Measurements from ENCODE around the gene MRGPRF.

The MRGPRF gene

GRCh38 chr11:69022260-69022659, 9.2 kb upstream of the MRGPRF start:
- DNase-seq (ENCODE audit: low read depth), result no peak

GRCh38 chr11:69018924-69019323, 5.9 kb upstream of the MRGPRF start:
- DNase-seq (ENCODE audit: low read depth), result peak; percentile 33

DNA sequence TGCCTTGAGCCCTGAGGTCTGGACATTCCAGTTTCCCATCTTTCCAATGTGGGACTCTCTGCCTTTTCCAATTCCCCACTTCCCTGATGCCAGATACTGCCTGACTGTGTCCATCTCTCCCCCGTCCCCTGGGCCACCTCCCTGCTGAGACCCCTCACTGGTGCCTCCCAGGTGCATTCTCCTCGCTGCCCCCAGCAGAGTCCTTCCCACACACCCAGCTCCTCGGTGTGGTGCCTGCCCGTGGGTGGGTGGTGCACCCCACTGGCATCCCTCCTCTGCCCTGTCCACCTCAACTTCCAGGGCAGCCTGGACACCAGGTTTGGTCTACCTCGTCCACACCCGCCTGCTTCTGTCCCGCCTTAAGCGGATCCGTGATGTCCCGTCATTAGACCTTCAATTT, 4.9 kb upstream of the MRGPRF start:
- DNase-seq (ENCODE audit: low read depth), result no peak

GRCh38 chr11:69014898-69015549, 2.0 kb upstream of the MRGPRF start:
- no peak for DNase-seq (ENCODE audit: low read depth)

GRCh38 chr11:69014084-69014851, 1.2 kb upstream of the MRGPRF start:
- DNase-seq (ENCODE audit: low read depth), result no peak

DNA sequence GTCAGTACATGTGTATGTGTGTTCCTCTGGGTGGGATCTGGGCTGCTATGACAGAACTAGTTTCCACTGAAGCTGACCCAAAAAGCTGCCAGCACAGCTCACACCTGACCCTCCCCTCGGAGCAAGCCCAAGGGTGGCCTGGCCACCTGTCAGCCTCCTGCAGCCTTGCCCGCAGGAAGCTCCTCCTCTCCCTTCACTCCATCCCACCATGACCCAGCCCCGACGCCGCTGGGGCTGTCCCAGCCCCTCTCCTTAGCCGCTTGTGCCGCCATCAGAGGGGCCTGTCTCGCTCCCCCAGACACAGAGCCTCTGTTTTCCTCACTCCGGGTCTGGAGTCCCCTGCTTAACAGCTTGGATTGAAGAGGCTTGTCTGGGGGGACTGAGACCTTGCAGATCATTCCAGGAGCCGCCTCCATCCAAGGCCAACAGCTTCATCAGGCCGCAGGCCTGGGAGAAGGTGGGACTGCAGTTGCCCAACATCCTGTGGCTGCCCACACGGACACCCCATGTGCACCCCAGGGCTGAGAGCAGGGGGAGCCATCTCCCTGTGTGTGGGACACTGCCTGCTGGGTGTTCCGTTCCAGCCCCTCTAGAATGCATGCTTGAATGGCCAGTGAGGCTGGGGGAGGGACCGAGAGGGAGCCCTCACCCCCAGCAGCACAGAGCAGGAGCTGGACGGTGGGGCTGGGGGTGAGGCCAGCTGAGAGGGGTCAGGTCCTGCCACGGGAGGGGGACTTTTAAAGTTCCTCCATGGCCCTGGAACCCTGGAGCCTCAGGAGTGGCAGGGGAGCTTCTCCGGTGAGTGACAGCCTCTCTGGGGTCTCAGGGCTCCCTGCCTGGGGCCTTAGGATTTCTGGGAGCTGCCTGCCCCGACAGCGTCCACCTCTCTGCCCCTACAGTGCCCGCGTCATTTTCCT, 696 bp downstream of the MRGPRF start:
- DNase-seq (ENCODE audit: low read depth), result peak; percentile 68

- peak; percentile 25 for DNase-seq (ENCODE audit: low read depth)
Measured at GRCh38 chr11:69011624-69012091, 1.4 kb downstream of the MRGPRF start.

DNA sequence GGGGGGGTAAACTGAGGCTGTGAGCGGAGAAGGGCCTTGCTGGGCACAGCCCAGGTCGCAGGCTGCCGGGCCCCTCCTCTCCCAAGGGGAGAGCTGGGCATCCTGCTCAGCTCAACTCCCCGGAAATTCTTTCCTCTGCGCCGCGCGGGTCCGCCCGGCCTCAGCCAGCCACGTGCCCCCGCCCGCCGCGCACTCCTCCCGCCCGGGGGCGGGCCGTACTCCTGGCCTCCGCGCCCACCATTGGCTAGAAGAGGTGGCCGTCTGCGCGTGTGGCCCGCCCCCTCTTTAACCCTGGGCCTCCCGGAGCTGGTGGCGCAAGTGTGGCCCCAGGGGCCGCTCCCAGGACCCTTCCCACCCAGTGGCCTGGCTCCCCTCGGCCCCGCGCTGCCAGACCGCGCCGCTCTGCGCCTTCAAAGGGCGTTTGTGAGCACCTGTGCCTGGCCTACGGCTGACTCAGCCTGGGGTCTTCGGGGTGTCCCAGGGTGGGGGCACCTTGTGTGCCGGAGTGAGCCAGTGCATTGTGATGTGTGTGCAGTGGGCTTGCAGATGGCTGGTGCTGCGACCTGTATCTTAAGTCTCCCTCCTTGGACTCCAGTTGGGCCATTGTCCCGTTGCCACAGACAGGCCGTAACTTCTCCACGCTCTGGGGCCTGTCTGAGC, 2.0 kb downstream of the MRGPRF start:
- DNase-seq (ENCODE audit: low read depth), result peak; percentile 90

DNA sequence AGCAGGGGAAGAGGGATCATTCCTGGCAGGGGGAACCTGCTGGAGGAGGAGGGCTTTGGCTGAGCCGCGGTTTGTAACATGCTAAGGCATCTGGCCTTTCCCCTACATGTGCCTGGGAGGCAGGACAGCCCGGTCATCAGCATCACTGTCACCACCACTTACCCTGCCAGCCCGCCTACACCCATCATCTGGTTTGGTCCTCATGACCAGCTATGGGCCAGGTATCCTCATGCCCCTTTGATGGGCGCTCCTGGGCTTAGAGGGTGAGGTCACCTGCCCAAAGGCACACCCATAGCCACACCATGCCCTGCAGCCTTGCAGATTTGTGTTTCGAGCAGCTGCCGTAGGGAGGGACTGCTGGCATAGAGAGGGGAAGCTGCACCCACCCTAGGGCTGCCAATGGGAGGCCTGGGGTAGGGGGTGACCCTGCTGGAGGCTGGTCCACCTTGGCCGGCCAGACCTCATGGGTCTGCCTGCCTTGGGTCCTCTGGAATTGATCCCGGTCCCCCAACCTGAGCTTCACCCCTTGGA, 2.6 kb downstream of the MRGPRF start:
- peak; percentile 40 for DNase-seq (ENCODE audit: low read depth)

GRCh38 chr11:69009441-69010211, 3.4 kb downstream of the MRGPRF start:
- no peak for DNase-seq (ENCODE audit: low read depth)

DNA sequence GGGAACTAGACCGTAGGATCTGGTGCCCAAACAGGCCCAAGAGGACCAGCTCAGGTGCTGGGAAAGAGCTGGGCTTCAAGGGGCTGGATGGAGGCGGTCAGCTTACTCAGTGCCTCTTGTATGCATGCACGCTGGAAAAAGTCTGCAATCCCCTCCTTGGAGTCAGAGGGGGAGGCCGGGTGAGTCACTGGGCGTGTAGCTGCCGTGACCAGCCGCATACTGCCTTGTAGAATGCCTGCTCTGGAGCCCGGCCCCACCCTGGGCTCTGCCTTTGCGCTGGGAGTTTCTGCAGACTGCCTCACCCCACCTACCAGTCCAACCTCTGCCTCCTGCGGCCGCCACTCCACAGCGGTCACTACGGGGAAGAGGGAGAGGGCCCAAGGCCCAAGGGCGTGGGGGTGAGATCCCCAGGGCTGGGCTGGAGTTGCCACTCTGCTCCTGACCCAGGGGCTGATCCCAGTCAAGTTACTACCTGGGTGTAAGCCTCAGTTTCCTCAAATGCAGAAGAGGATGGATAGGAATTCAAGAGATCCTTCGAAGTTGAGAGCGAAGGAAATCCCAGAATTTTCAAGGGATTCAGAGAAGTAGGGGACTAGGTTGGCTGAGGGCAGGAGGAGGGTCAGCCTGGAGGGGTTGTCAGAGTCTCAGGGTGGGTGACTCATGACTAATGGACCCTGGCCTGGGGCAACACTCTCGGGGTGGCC, 4.2 kb downstream of the MRGPRF start:
- peak; percentile 99 for DNase-seq (ENCODE audit: low read depth)

GRCh38 chr11:69007975-69008381, 5.1 kb downstream of the MRGPRF start:
- DNase-seq (ENCODE audit: low read depth), result no peak

DNA sequence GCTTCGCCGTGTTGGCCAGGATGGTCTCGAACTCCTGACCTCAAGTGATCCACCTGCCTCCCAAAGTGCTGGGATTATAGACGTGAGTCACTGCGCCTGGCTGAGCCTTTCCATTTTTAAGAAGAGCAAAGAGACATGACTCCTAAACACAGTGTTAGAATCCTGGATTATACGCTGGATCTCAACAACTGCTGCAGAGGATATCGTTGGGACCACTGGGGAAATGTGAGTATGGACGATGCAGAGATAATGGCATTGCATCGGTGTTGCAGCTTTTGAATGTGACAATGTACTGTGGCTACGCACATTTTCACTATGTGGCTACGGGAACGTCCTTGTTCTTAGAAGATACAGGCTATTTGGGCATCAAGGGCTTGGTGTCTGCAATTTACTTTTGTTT, 6.2 kb downstream of the MRGPRF start:
- DNase-seq (ENCODE audit: low read depth), result no peak

- no peak for DNase-seq (ENCODE audit: low read depth)
Measured at GRCh38 chr11:69005631-69006368, 7.2 kb downstream of the MRGPRF start.

DNA sequence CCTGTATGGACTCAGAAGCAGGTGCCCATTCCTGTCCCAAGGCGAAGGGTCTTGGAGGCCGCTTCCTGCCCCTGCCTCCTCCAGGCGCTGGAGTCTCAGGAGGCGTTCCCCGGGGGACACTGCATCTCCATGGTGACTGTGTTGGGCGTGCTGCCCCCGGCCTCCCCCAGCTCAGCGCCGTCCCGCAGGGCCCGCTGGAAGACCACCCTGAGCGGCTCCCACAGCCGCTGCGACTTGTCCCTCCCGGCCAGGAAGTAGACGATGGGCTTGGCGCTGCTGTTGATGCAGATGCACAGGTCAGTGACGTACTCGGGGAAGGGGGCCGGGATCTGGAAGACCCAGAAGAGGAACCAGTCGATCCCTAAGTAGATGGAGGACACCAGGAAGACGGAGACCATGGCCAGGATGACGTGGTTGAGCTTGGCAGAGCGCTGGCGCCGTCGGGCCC, 7.8 kb downstream of the MRGPRF start:
- DNase-seq (ENCODE audit: low read depth), result no peak

- no peak for DNase-seq (ENCODE audit: low read depth)
Measured at GRCh38 chr11:69004411-69005182, 8.4 kb downstream of the MRGPRF start.

GRCh38 chr11:69003866-69004367, 9.1 kb downstream of the MRGPRF start:
- no peak for DNase-seq (ENCODE audit: low read depth)

GRCh38 chr11:69003301-69003865, 9.7 kb downstream of the MRGPRF start:
- no peak for DNase-seq (ENCODE audit: low read depth)
